ENCODE data around the gene KMT2E.
"Not testable (repeated sequence)": the region's sequence is repeated elsewhere in the genome, so short reads cannot be mapped to it uniquely, and the experiment has no call there.

Gene KMT2E

GRCh38 chr7:105027176-105027853 is 13.3 kb downstream of the KMT2E start:
- no peak for DNase-seq (ENCODE audit: low spot score)

- DNase-seq (ENCODE audit: low spot score): no peak
These were observed 14.0 kb downstream of the KMT2E start for GRCh38 chr7:105028004-105028403.

GRCh38 chr7:105028941-105029340 is 14.9 kb downstream of the KMT2E start:
- DNase-seq (ENCODE audit: low spot score): not testable (repeated sequence)

- DNase-seq (ENCODE audit: low spot score): no peak
These were observed 16.4 kb downstream of the KMT2E start for GRCh38 chr7:105030447-105030846.

GRCh38 chr7:105032553-105033214 is 18.7 kb downstream of the KMT2E start:
- DNase-seq (ENCODE audit: low spot score): no peak

GRCh38 chr7:105035349-105035748 is 21.3 kb downstream of the KMT2E start:
- no peak for DNase-seq (ENCODE audit: low spot score)

GRCh38 chr7:105036217-105037168 is 22.5 kb downstream of the KMT2E start:
- DNase-seq (ENCODE audit: low spot score): no peak

GRCh38 chr7:105037319-105037718 is 23.3 kb downstream of the KMT2E start:
- DNase-seq (ENCODE audit: low spot score): no peak

GRCh38 chr7:105044449-105045070 is 30.6 kb downstream of the KMT2E start:
- DNase-seq (ENCODE audit: low spot score): no peak

GRCh38 chr7:105046414-105046813 is 32.4 kb downstream of the KMT2E start:
- DNase-seq (ENCODE audit: low spot score): peak; percentile 69

- DNase-seq (ENCODE audit: low spot score): no peak
These were observed 33.9 kb downstream of the KMT2E start for GRCh38 chr7:105047932-105048331.

- no peak for DNase-seq (ENCODE audit: low spot score)
These were observed 36.5 kb downstream of the KMT2E start for GRCh38 chr7:105050493-105050892.

- DNase-seq (ENCODE audit: low spot score): not testable (repeated sequence)
These were observed 36.9 kb downstream of the KMT2E start for GRCh38 chr7:105050899-105051298.

GRCh38 chr7:105055084-105055483 is 41.1 kb downstream of the KMT2E start:
- DNase-seq (ENCODE audit: low spot score): no peak

- DNase-seq (ENCODE audit: low spot score): no peak
These were observed 41.6 kb downstream of the KMT2E start for GRCh38 chr7:105055621-105056020.

GRCh38 chr7:105057472-105057871 is 43.5 kb downstream of the KMT2E start:
- DNase-seq (ENCODE audit: low spot score): no peak

- DNase-seq (ENCODE audit: low spot score): no peak
These were observed 46.4 kb downstream of the KMT2E start for GRCh38 chr7:105060437-105060836.

- DNase-seq (ENCODE audit: low spot score): no peak
These were observed 46.9 kb downstream of the KMT2E start for GRCh38 chr7:105060923-105061322.

- DNase-seq (ENCODE audit: low spot score): no peak
These were observed 51.1 kb downstream of the KMT2E start for GRCh38 chr7:105065104-105065503.

GRCh38 chr7:105067691-105068090 is 53.7 kb downstream of the KMT2E start:
- DNase-seq (ENCODE audit: low spot score): no peak

- no peak for DNase-seq (ENCODE audit: low spot score)
These were observed 54.9 kb downstream of the KMT2E start for GRCh38 chr7:105068886-105069285.

- DNase-seq (ENCODE audit: low spot score): no peak
These were observed 59.1 kb downstream of the KMT2E start for GRCh38 chr7:105073143-105073542.
